Transverse colon (tissue), 3 donors: Measurements from ENCODE around the gene EFNB3.

ENCODE experiments used
- CTCF ChIP-seq, 5 experiments: fragments of 200-600 bp in 3 of 5; fragments of 450-650 bp in 2 of 5; sonication (generic) in 3 of 5; IDR thresholded peaks; 1 replicate in 2 of 5; 2 replicates in 3 of 5; pipeline ENCODE4 v1.5.1; 2016 to 2017; ENCODE audit warnings: antibody characterized with exemption in 5 of 5, inconsistent platforms in 3 of 5, mild to moderate bottlenecking in 2 of 5, moderate library complexity in 1 of 5
- POLR2A ChIP-seq: fragments of 450-650 bp; IDR thresholded peaks from one replicate; pipeline ENCODE4 v1.6.1; 2016; ENCODE audit warnings: antibody characterized with exemption, mild to moderate bottlenecking, moderate library complexity

GRCh38 chr17:7695586-7695985 is 9.4 kb upstream of the EFNB3 start:
- no peak for TF ChIP-seq CTCF (IDR thresholded peaks at IDR 0.05)
- no peak for TF ChIP-seq POLR2A
